GM21786 (cell line): ENCODE data around the gene FLNB.

ENCODE experiments used
- ATAC-seq: cut with Tn5 transposase; IDR thresholded peaks from one replicate; pipeline ENCODE4 v1.9.1; 2021; ENCODE audit not compliant: unreplicated experiment

FLNB gene

DNA sequence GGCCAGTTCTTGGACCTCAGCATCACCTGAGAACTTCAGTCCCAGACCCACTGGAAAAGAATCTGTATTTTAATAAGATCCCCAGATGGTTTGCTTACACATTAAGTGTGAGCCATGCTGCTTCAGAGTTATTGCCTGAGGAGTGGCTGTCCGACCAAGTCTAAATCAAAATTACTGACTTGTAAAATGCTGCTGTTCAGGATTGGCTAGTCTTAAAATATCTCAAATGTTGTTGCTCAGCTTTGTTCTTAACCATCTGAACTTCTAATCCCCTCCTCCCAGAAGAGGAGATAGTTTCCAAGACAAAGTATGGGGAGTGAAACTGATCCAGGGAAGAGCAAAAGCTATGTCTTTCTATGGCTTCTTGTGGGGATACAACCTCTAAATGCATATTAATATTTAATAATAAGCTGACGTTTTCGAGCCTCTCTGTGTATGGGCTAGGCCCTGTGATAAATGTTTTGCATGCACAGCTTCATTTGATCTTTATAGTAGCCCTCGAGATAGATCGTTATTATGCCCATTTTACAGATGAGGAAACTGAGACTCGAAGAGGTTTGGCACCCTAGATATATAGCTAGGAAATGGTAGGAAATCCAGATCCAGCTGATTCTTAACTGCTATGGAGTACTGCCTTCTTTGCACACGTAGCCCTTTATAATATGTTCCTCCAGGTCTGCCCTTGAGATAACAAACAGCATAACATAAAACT, 150.4 kb downstream of the FLNB start:
- no peak for ATAC-seq

DNA sequence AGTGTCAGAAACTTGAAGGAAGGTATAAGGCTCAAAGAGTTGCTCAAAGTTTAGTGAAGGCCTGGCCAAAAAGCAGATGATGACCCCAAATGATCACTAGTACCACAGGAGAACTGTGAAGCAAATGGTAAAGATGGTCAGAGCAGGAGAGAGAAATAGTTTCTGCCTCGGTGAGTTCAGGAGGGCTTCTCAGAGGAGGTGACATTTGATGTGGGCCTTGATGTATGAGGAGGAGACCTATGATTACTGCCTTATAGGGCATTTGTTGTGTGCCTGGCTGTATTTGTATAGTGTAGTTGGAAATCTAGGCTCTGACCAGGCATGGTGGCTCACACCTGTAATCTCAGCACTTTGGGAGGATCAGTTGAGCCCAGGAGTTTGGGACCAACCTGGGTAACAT, 152.2 kb downstream of the FLNB start:
- ATAC-seq, result no peak

GRCh38 chr3:58161435-58162398, 153.5 kb downstream of the FLNB start:
- ATAC-seq, result no peak

DNA sequence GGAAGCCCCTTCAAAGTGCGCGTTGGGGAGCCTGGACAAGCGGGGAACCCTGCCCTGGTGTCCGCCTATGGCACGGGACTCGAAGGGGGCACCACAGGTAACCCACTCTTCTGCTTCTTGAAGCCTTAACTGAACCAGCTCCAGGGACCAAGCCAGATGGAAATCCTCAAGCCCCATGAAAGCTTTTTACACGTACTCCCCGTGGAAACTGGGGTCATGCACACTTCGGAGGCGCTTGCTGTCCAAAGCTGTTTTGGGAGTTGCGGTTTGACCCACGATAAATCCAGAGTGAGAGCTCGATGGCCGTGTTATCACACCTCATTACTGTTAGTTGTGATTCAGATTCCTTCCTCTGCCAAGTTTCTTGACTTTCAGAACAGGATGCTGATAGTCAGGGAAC, 155.0 kb downstream of the FLNB start:
- ATAC-seq, result no peak

GRCh38 chr3:58164199-58164879, 156.1 kb downstream of the FLNB start:
- ATAC-seq, result no peak

DNA sequence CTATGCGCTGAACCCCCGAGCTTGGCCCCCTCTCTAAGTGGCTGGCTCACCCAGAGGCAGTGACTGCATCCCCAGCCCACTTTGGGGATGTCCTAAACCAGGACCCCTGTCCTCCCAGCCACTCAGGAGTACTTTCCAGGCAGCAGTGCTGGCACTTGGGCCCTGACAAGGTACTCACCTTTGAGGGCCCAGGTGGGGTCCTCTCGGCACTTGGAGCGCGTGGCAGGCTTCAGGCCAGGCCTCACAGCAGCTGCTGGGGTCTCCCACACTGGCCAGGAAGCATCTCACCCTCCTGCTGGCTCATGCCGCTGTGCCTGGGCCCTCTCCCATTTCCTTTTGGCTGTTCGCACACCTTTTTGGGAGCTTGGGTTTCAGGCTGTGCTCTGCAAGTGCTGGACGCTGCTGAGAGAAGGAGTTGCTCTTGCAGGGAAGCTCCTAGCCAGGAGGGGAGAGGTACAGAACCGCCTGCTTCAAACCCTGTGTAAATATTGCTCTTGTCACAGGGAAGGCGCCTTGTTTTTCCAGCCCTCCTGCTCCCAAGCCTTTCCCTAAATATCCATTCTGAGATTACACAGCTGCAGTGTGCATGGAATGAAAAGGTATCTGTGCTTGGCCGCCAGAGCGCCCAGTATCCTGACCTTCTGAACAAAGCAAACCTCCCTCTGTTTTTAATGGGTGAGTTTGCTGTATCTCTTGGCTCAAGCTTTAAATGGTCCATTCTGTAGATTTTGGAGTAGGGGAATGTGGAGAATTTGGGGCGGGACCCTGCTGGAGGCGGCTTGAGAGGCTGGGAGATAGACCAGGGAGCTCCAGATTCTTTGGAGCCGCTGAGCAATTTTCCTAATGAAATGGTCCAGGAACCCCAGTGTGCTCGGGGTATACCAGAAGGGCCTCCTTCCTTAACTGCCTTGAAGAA, 156.9 kb downstream of the FLNB start:
- ATAC-seq, result no peak

DNA sequence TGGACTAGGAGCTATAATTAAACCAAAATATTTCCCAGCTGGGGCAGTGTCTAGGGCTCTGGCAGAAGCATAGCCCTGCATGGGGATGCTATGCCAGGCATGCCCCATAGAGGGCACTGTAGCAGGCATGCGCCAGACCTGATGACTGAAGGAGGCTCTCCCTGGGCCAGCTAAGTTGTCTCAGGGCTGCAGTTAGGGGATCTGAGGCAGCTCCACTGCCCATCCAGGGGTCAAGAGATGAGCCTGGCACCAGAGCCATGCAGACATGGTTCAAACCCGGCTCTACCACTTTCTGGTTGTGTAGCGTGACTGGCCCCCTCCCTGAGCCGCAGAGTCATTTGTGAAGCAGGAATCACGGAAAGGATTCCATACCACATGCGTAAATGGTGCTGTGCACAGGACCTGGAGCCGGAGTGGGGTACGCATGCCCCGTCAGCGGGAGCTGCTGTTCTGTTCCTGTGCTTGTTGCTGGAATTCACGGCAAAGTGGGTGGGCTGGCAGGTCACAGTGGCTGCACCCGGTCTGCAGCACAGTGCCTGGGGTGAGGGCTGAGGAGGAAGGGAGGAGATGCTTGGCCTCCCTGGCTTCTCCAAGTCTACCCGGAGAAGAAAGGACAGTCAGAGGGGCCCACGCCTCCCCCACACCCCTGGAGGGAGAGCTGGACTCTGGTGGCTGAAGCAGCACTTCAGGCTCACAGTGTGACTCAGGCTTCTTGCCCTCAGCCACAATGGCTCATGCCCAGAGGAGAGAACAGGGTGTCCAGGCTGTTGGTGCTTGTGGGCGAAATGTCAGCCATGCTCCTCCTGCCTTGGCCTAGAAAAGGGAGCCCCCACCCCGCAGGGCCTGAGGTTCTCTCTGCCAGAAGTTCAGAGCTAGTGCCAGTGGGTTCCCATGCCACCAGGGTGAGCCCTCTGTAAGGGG, 159.5 kb downstream of the FLNB start:
- no peak for ATAC-seq

- ATAC-seq, result no peak
Observed at GRCh38 chr3:58168498-58168897, 160.3 kb downstream of the FLNB start.

DNA sequence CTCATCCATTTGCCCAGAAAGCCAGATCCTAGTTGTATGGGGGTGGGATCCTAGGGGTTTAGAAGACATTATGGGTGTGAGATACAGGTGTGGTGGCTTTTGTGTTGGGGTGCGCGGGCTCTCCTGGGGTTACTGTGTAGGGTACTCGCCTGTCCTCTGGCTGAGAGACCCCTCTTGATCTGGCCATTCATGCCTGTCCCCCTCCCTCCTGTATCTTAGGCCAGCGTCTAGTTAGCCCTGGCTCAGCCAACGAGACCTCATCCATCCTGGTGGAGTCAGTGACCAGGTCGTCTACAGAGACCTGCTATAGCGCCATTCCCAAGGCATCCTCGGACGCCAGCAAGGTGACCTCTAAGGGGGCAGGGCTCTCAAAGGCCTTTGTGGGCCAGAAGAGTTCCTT, 161.1 kb downstream of the FLNB start:
- ATAC-seq, result no peak

DNA sequence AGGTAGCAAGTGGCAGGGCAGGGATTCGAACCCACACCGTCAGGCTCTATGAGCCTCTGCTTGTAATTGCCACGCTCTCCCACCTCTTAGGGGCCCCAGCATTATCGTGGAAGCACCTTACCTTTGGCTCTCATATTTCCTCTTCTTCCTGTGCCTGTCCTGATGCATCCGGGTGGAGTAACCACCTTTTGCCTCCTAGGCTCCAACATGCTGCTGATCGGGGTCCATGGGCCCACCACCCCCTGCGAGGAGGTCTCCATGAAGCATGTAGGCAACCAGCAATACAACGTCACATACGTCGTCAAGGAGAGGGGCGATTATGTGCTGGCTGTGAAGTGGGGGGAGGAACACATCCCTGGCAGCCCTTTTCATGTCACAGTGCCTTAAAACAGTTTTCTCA, 162.2 kb downstream of the FLNB start:
- no peak for ATAC-seq

DNA sequence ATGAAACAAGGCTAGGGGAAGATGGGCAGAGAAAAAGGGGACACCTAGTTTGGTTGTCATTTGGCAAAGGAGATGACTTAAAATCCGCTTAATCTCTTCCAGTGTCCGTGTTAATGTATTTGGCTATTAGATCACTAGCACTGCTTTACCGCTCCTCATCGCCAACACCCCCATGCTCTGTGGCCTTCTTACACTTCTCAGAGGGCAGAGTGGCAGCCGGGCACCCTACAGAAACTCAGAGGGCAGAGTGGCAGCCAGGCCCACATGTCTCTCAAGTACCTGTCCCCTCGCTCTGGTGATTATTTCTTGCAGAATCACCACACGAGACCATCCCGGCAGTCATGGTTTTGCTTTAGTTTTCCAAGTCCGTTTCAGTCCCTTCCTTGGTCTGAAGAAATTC, 162.9 kb downstream of the FLNB start:
- ATAC-seq, result no peak

DNA sequence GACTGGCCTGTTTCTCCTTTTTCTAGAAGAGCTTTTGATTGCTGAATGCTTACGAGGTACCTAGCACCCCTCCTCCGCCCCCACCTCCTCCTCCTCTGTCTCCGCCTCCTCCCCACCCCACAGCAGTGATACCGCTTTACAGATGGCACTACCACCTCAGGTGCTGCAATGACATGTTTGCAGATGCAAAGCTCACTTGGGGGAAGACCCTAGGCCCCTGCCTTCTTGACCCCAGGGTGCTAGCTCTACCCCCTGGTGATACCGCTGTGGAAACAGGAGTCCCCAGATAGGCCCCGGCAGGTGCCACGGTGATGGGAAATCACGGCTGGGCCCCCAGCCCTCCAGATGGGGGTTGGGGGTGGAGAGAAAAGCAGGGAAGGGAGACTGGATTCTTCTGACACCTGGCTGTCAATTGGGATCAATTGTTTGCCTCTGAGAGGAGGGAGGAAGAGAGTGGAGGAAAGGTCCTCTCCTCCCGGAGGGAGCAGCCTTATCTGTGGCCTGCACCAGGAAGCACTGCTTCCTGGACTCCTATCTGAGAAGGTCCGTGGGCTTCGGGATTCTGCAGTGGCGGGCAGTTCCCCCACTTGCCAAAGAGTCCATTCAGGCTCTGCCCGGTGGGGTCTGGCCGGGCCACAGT, 164.9 kb downstream of the FLNB start:
- ATAC-seq, result no peak

DNA sequence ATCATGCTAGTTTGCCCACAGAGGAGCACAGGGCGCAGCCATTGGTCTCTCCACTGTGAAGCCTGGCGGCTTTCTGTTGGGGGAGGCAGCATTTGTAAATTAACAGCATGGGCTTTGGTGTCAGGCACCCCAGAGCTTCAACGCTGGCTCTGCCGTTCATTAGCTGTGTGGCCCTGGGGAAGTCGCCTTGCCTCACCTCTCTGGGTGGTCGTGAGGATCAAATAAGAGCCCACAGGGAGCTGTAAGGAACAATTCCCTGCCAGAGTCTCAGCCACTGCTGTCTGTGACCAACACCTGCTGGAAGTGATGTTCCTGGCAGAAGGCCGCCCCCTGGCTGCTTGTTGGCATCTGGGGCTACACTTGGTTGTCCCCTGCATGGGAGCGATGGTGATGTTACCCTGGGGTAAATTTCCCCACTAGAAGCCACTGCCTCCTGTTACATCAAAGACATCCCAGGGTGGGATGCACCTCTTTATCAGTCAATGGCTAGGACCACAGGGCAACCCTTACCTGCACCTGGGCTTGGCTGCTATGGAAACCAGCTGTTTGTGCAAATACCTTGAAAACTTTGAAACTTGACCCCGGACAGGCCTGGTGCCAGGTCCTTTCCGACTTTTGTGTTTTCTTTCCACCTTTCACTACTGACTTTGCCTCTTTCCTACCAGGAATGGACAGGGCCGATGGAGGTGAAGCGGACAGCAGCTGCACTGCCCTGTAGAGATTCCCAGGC, 165.6 kb downstream of the FLNB start:
- no peak for ATAC-seq

- no peak for ATAC-seq
Observed at GRCh38 chr3:58175187-58175436, 166.9 kb downstream of the FLNB start.

GRCh38 chr3:58175437-58176184, 167.4 kb downstream of the FLNB start:
- ATAC-seq, result no peak

GRCh38 chr3:58176185-58176530, 167.9 kb downstream of the FLNB start:
- ATAC-seq, result no peak

- no peak for ATAC-seq
Observed at GRCh38 chr3:58176827-58177489, 168.7 kb downstream of the FLNB start.
